WERI-Rb-1 (cell line): Measurements from ENCODE around the gene ARMC7.

Experiments
- DNase-seq: peaks from one replicate; pipeline ENCODE4 v3.0.0-alpha.2; 2020
- H3K27ac ChIP-seq: fragments of 250-450 bp; sonication (Bioruptor Pico); 2 replicates; pipeline ENCODE4 v1.5.1; 2020; ENCODE audit warnings: mild to moderate bottlenecking, moderate library complexity
- H3K27me3 ChIP-seq: fragments of 250-450 bp; sonication (Bioruptor Pico); 2 replicates; pipeline ENCODE4 v1.5.1; 2021; ENCODE audit warnings: mild to moderate bottlenecking, low read depth, moderate library complexity; ENCODE audit not compliant: insufficient read depth, severe bottlenecking
- H3K36me3 ChIP-seq: fragments of 250-450 bp; sonication (Bioruptor Pico); 2 replicates; pipeline ENCODE4 v1.5.1; 2020; ENCODE audit warnings: mild to moderate bottlenecking, moderate library complexity
- H3K4me3 ChIP-seq: 2 replicates; pipeline ENCODE4 v1.5.1; 2011; ENCODE audit warnings: low read depth, mild to moderate bottlenecking, control low read depth, low read length
- H3K9me3 ChIP-seq: fragments of 250-450 bp; sonication (Bioruptor Pico); 2 replicates; pipeline ENCODE4 v1.5.1; 2021; ENCODE audit warnings: mild to moderate bottlenecking, moderate library complexity; ENCODE audit not compliant: severe bottlenecking
- TF ChIP-seq, protein P1 (sequence below): IDR thresholded peaks from 2 replicates; pipeline ENCODE4 v1.5.1; 2011; ENCODE audit warnings: low read depth, mild to moderate bottlenecking, control low read depth, inconsistent platforms, low read length

ARMC7 gene

DNA sequence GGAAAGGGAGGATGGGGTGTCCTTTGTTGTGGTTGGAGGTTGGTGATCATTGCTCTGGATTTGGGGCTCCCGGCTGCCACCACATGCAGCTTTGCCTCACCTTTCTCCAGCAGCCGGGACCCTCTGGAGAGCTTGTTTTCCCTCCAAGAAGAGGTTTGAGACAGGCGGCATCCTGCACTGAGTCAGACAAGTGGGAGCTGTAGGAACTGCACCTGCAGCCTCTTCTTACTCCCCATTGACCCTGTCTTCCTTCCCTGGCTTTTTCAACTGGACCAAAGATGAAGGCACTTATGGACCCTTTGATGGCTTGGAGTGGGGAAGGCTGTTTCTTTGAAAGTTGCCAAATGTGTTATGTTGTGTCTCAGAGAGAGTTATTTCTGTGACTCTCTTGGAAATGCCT is 46.1 kb upstream of the ARMC7 start:
- no peak for DNase-seq
- Histone ChIP-seq H3K36me3 (peaks cover 43% of the 10 kb centered on the region), H3K9me3 (no peaks in the 10 kb centered on the region), H3K4me3 (no peak overlapping the region), H3K27me3 (no peaks in the 10 kb centered on the region), H3K27ac (no peak overlapping the region)
- TF ChIP-seq, protein P1, sequence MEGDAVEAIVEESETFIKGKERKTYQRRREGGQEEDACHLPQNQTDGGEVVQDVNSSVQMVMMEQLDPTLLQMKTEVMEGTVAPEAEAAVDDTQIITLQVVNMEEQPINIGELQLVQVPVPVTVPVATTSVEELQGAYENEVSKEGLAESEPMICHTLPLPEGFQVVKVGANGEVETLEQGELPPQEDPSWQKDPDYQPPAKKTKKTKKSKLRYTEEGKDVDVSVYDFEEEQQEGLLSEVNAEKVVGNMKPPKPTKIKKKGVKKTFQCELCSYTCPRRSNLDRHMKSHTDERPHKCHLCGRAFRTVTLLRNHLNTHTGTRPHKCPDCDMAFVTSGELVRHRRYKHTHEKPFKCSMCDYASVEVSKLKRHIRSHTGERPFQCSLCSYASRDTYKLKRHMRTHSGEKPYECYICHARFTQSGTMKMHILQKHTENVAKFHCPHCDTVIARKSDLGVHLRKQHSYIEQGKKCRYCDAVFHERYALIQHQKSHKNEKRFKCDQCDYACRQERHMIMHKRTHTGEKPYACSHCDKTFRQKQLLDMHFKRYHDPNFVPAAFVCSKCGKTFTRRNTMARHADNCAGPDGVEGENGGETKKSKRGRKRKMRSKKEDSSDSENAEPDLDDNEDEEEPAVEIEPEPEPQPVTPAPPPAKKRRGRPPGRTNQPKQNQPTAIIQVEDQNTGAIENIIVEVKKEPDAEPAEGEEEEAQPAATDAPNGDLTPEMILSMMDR = no peak

DNA sequence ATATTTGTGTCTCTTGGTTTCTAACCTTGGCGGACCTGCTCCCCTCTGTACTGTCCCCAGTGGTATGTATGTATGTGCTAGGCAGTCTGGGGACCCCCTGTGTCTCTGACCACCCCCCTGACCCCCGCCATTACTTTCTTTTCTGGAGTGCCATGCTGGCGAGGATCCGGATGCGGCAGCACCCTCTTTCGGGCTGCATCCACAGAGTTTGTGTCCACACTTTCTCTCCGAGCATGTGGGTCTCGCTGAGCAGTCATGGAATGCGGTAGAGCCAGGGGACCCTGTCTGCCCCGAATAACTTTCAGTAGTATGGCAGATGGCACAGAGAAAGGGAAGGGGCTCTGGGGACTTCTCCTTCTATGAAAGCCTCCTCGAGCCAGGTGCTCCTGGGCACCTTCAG is 45.7 kb upstream of the ARMC7 start:
- no peak for DNase-seq
- TF ChIP-seq, protein P1 = no peak
- Histone ChIP-seq H3K27me3 (no peaks in the 10 kb centered on the region), H3K27ac (no peak overlapping the region), H3K4me3 (no peak overlapping the region), H3K36me3 (peaks cover 43% of the 10 kb centered on the region), H3K9me3 (no peaks in the 10 kb centered on the region)

DNA sequence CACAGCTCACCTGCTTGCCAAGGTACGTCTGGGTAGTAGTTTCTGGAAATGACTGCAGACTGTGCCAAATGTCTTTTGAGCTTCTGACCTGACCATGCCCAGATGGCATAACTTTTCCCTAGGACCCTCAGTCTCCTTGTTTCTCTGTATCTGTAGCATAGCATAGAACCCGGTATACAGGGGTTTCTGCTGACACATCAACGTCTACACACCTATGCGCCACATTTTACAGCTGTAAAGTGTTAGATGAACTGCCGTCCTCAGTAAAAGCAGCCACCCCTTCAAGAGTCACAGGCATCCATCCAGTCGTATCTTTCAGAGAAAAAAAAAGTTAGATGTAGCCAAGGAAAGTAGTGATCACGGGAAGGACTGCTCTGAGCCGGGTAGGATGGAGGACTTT is 45.3 kb upstream of the ARMC7 start:
- no peak overlapping the region for H3K4me3 ChIP-seq
- no peaks in the 10 kb centered on the region for H3K9me3 ChIP-seq
- no peak overlapping the region for H3K27ac ChIP-seq
- H3K36me3 ChIP-seq = peaks cover 40% of the 10 kb centered on the region
- TF ChIP-seq, protein P1 = no peak
- no peak for DNase-seq
- H3K27me3 ChIP-seq = no peaks in the 10 kb centered on the region

DNA sequence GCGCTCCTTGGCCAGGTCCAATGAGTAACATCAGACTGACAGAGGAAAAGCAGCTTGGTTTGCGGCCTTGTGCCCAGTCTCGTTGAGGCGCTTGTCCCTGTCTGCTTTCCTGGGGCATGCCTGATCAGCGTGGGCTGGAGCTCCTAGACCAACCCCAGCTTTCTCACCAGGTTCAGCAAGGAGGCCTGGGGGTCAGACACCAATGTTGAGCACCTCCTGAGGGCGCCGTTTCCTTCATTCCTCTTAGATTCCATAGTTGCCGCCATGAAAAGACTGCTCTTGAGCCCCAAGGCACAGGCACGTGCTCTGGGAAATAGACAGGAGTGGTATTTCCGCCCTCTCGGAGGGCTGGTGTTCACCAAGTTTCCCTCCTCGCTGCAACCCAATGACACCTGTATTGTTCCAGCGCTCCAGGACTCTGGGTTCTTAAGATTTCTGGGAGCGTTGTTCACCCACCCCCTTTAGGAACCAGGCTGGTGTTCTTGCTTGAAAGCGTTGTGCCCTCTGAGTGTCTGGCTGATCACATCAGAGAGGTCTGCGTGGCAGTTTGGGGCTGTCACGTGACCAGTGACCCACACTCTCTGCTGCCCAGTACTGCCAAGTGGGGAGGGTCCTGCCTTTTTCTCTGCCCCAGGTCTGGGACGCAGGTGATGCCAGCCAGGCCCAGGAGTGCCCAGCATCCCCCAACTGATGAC is 44.8 kb upstream of the ARMC7 start:
- DNase-seq = no peak
- Histone ChIP-seq H3K27ac (no peak overlapping the region), H3K36me3 (peaks cover 39% of the 10 kb centered on the region), H3K27me3 (no peaks in the 10 kb centered on the region), H3K4me3 (no peak overlapping the region), H3K9me3 (no peaks in the 10 kb centered on the region)
- TF ChIP-seq, protein P1 = no peak

DNA sequence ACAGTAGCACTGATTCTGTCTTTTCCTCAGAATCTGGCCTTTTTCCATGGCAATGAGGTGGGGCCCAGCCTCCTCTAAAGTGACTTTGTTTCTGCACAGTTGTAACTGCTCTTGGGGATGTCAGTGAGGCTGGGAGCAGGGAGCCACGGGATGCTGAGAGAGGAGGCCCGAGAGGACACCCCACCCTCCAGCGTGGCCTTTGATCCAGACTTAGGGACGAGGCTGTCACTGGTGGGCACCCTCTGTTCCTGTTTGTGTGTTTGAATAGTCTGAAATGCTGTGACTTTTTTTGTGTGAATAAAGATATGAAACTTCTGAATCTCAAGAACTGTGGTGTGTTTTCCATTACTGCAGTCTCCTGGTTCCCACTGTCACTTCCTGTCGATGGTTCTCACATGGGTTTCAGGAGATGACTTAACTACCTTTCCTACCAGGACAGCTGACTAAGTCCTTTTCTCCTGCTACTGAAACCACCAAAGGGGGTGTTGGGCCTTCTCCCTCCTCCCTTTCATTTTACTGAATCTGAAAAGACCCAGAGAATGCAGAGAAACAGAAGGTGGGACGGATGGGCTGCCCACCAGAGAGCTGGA is 44.1 kb upstream of the ARMC7 start:
- Histone ChIP-seq H3K27ac (no peak overlapping the region), H3K9me3 (no peaks in the 10 kb centered on the region), H3K4me3 (no peak overlapping the region), H3K36me3 (peaks cover 39% of the 10 kb centered on the region), H3K27me3 (no peaks in the 10 kb centered on the region)
- DNase-seq = no peak
- TF ChIP-seq, protein P1 = no peak

DNA sequence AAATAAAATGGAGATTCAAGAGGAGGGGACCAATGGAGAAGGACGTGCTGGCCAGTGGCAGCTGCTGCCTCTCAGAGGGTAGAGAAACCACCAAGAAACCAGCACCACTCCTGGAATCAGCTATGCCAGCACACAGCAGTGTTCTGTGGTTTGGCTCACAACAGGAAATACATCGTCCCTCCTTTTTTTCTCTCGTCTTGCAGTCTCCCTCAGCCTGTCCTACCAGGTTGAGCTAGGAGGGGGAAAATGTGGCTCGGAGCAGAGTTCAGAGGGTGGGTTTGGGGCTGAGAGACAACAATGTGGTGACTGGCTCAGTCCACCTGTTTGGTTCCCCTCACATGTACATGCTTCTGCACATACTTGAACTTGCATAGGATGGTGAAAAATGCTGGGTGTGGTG is 41.9 kb upstream of the ARMC7 start:
- Histone ChIP-seq H3K27ac (no peak overlapping the region), H3K36me3 (peaks cover 22% of the 10 kb centered on the region), H3K4me3 (no peak overlapping the region), H3K9me3 (no peaks in the 10 kb centered on the region), H3K27me3 (no peaks in the 10 kb centered on the region)
- TF ChIP-seq, protein P1 = no peak
- no peak for DNase-seq
